Fibroblast of the aortic adventitia (primary cell): ENCODE measurements around the gene SCAI. TPM values are rescaled to one million over a fixed set of nuclear protein-coding genes. Genes with fewer than 3 reads are reported as not detected.

ENCODE experiments used
- DNase-seq: peaks from one replicate; pipeline ENCODE4 v3.0.0-alpha.2; 2010; ENCODE audit warnings: low read depth
- H3K4me3 ChIP-seq: 2 replicates; pipeline ENCODE4 v1.5.1; 2011; ENCODE audit warnings: low read depth, mild to moderate bottlenecking, control low read depth, low read length, moderate library complexity
- total RNA-seq: library from RNA; depleted of rRNA; stranded (reverse); fragments of >200 nt; gene quantifications from 2 replicates; pipeline ENCODE4 v1.2.3, GENCODE V29; 2012; ENCODE audit warnings: low replicate concordance
- TF ChIP-seq, protein P1 (sequence below): IDR thresholded peaks from 2 replicates; pipeline ENCODE4 v1.5.1; 2011; ENCODE audit warnings: mild to moderate bottlenecking, low read length, control low read depth, inconsistent platforms; ENCODE audit not compliant: insufficient read depth

SCAI gene
- total RNA-seq, 1 donor, result 14.0 TPM

DNA sequence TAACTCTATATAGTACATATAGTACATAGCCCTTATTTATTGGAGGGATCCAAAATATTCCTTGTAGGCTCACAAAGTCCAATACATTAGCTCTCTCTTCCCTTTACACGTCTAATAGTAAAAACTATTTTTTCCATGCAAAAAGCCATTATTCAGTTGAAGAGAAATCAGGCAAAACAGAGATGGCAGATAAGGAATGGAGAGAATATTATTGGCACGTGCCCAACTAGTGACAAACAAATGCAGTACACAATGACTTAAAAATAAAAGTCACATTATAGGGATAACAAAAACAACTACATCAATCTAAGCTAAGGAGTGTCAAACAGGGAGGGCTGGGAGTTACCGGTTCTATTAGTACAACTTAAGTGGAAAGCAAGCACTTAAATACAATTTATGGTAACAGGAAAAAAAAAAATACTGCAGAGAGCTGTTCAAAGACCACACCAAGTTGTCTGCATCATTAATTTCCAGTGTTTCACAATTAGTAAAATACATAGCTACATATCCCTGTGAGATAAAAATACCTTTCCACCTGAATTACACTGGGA, 4.1 kb upstream of the SCAI start:
- DNase-seq, result no peak
- TF ChIP-seq, protein P1, sequence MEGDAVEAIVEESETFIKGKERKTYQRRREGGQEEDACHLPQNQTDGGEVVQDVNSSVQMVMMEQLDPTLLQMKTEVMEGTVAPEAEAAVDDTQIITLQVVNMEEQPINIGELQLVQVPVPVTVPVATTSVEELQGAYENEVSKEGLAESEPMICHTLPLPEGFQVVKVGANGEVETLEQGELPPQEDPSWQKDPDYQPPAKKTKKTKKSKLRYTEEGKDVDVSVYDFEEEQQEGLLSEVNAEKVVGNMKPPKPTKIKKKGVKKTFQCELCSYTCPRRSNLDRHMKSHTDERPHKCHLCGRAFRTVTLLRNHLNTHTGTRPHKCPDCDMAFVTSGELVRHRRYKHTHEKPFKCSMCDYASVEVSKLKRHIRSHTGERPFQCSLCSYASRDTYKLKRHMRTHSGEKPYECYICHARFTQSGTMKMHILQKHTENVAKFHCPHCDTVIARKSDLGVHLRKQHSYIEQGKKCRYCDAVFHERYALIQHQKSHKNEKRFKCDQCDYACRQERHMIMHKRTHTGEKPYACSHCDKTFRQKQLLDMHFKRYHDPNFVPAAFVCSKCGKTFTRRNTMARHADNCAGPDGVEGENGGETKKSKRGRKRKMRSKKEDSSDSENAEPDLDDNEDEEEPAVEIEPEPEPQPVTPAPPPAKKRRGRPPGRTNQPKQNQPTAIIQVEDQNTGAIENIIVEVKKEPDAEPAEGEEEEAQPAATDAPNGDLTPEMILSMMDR, result no peak
- H3K4me3 ChIP-seq, result no peak overlapping the region

- TF ChIP-seq, protein P1, result no peak
- peak; percentile 86 for DNase-seq
- no peak overlapping the region for H3K4me3 ChIP-seq
These were observed 2.9 kb upstream of the SCAI start for GRCh38 chr9:125146247-125146646.

- TF ChIP-seq, protein P1, result no peak
- peak; percentile 16 for DNase-seq
- no peak overlapping the region for H3K4me3 ChIP-seq
These were observed 2.1 kb upstream of the SCAI start for GRCh38 chr9:125145425-125145824.

DNA sequence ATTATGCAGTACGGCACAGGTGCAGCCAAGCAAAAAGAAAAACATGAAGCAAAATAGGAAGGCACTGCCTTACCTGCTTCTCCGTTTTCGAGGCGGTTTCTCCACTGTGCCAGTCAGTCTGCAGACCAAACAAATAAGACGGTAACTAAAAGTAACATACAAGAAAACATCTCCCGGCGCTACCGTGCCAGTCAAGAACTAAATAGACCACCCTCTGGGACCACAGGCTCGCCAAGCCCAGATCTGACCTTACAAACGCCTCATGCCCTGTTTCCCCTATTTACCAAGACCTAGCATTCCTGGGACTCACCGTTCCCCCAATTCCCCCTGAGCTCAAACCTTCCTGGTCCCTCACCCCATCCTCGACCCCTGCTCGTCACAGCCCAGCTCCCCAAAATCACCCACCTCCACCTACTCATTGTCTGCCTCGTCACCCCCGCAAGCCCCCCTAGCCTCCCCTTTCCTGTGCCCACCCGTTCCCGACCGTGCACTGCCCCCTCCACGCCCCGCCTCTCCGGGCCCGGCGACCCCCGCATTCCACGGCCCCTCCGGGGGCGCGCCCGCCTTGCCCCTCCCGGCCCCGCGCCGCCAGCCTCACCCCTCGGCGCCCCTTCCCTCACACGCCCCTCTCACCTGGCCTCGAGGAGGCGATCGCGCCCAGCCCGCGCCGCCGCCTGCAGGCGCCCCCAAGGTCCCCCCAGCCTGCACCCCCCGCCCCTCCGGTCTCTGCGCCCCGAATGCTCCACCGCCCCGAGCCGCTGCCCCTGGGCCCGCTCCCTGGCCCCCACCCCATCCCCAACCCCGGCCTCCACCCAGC, 560 bp downstream of the SCAI start:
- DNase-seq, result no peak
- peak overlapping the region; percentile 80 for H3K4me3 ChIP-seq
- TF ChIP-seq, protein P1, result no peak

- H3K4me3 ChIP-seq, result no peak overlapping the region
- TF ChIP-seq, protein P1, result no peak
- no peak for DNase-seq
These were observed 1.6 kb downstream of the SCAI start for GRCh38 chr9:125141751-125142150.

- TF ChIP-seq, protein P1, result no peak
- DNase-seq, result peak; percentile 33
- no peak overlapping the region for H3K4me3 ChIP-seq
These were observed 2.1 kb downstream of the SCAI start for GRCh38 chr9:125141251-125141650.
